Stimulated activated CD8-positive, alpha-beta memory T cell treated with anti-CD3 and anti-CD28 coated beads, Interleukin-7, amount 100 ng/mL, for 48 hours (primary cell): Measurements from ENCODE around the gene EFCAB13.

ENCODE experiments used
- DNase-seq, 2 donors: peaks; one replicate each; pipeline ENCODE4 v3.0.0-alpha.2; 2020; ENCODE audit warnings: low read depth in 1 of 2; ENCODE audit errors: extremely low read depth in 1 of 2

Gene EFCAB13, protein sequence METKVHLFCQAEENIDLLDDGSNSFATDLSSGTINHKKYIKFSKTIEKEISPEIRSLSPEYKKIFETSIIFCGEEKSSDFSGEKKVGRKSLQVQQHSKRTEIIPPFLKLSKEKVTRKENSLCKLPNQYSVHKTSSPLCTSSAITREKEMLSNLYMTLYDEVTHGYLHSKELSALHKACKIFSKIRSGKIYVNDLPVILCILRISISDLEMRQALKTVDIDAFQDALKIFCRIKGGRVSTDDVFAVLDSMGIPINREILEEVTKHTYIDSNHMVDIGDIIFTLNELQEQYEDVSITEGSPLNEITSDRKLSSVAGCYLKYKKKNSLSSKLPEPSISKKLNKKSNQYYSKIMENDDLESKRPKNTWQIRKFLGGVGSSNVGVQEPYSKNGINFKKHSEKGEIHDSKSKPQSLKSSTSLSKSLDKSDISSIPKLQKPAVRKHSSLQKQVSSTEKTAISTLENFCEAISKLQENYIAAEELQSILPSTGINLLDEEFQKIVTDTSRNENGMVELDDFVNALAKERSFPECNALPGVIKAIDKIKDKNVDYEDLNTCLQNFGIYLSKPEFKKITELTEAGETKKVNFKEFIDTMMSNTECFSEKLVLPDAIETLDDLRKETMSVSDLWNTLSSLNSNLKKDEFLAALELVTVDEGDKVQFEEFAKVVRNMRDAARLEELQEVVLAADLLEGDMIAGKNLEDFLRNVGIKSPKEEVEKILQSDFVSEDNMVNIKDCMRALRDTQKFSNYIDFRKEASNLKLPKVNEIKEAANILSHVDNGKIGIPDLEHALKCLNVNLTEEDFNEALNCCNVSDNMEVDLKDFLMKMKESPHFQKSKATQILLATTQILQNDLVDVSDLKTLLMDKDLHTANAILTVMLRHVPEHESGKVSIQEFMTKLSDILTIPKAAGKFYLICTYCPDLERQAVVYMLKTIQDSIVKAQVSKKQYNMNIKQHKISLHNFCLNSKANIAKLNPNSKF

DNA sequence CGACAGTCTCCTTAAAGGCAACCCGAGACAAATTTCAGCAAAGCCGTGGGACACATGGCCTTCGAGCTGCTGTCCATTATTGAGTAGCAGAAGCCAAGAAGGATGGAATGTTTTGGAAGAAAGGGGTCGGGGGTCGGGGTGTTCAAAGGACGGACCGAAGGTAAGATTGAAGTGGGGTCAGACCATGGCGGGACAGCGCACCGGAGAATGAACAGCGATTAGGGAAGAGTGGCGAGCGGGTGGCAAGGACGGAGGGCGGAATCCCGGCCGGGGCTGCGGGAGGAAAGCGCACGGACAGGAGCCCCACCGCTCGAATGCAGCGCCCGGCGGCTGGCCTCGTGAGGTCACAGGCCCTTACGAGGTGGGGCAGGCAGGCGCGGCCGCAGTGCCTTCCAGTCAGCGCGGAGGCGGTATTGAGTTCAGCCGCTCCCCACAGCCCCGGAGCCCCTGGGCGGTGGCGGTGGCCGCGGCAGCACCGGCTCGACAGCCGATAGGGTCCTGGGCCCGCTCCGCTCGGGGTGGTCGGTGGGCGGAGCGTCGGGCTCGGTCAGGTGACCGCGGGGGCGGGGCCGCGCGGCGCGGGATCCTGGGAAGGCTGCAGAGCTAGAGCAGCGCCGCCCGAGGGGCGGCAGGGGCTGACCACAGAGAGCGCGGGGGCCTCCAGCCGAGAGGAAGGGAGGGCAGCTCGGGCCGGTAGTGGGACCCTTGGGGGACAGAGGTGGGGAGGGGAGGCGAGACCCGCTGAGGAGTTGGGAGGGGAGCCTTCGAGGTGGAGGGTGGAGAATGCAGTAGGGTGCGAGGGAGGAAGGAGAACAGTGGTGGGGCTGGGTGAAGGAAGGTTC lies at the start of gene EFCAB13:
Gene EFCAB13, plus strand, starts transcription at position 574 of the 842 bp plus-strand sequence. CDS start 4,399 bp downstream, outside the sequence.
- DNase-seq, result peak; percentile 38 to 71

DNA sequence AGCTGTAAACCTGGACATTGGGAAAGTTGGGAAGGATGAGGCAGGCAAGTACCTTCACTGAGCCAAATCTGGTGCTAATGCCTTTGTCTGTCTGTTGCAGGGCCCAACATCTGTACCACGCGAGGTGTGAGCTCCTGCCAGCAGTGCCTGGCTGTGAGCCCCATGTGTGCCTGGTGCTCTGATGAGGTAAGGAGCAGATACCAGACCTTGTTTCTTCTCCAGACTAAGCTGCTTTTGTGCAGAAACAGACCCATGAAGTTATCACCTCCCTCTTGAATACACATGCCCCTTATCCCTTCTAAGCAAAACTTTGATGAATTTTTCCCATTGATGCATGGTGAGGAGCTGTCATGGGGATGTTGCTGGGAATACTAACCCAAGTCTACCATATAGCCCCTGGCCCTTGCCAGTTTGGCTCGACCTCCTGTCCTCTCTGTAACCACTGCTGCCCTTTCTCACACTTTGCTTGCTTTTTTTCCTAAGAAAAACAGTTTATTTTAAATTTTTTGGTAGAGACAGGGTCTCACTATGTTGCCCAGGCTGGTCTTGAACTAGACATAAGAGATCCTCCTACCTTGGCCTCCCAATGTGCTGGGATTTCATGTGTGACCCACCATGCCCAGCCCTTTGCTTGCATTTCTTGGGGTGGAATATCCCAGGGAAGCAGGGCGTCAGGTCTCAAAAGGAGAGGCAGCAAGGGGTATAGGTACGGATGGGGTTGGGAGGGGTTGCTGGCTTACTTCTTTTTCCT lies 49.3 kb upstream of the EFCAB13 start:
- no peak for DNase-seq

DNA sequence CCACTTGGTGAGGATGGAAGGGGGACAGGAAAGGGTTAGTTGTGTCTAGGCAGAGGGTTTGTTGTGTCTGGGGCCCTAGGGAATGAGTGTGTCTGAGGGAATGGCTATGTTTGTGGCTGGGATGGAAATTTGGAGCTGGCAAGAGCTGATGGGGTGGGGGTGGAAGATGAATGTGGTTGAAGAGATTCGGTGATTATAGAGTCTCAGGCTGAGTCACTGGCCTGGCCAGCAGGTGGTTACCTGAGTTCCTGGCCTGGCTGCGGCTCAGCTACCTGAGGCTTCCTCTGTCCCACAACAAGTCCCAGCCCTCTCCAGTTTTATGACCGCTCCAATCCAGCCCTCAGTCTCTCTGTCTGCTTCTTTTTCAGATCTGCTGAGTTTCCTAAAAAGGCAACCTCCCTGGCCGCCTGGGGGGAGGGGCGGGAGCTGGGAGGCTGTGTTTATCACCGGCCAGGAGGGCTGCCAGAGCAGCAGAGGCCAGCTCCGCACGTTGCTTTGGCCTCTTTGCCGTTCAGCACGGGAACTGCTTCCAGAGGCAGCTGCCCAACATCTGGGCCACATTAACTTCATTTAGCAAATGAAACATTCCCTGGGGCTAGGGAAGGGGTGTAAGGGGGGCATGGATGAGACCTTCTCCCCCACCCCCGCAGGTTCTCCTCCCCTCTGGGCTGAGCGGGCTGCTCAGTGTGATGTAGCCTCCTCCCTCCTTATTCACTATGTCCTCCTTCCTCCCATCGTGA lies 48.3 kb upstream of the EFCAB13 start:
- DNase-seq, result no peak

DNA sequence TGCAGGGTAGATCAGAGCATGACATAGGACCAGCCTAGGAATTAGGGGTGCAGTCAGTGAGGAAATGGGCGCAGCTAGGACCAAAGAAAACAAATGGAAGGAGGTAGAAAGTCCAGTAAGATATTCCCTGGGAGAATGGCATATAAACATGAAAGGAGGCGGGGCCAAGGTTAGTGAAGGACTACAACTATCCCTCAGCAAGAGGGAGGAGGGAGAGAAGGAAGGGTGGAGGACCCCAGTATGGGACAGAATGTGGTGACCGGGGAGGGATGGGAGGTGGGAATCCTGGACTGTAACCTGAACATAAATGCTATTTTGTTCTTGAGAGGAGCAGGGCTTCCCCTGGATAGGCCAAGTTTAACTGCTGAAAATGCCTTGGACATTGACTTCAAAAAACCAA lies 47.3 kb upstream of the EFCAB13 start:
- DNase-seq, result no peak

DNA sequence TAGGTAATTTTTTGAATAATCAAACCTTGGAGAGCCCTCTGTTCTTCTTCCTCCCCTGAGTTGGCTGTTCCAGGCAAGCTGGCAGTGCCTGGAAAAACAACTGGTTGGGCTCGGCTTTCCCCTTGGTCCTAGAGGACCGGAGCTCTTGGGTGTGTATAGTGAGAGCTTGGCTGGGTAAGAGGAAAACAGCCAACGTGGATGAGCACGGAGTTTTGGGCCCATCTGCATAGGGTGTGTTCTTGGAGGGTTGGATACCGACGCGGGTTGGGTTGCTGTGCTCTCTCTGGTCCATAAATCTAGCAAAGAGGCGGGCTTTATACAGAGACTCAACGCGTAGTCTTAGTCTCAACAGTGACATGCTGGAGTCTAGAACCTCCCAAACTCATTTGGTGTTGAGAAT lies 46.9 kb upstream of the EFCAB13 start:
- DNase-seq, result no peak

DNA sequence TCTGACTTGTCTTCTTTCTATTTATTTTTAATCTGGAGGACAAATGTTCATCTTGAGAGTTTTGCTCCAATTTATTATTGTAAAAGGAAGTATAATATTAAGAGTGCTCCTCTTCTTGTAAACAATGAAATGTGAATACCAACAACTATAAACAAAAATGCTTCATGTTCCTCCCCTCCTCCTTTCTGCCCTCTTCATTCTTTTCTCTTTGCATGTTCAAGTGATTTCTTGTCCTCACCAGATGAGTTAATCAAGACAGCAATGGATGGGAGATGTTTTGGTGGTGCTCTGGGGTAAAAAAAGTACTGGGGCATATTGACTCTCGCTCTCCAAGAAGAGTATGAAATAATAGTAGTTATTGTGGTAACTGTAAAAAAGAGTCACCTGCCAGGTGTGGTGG lies 45.8 kb upstream of the EFCAB13 start:
- no peak for DNase-seq

DNA sequence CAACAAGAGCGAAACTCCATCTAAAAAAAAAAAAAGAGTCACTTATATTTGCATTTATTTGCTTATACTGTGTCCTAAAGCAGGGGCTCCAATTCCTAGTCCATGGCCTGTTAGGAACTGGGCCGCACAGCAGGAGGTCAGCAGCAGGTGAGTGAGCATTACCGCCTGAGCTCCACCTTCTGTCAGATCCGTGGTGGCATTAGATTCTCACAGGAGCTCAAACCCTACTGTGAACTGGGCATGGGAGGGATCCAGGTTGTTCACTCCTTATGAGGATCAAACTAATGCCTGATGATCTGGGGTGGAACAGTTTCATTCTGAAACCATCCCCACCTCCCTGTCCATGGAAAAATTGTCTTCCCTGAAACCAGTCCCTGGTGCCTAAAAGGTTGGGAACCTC lies 45.2 kb upstream of the EFCAB13 start:
- no peak for DNase-seq

DNA sequence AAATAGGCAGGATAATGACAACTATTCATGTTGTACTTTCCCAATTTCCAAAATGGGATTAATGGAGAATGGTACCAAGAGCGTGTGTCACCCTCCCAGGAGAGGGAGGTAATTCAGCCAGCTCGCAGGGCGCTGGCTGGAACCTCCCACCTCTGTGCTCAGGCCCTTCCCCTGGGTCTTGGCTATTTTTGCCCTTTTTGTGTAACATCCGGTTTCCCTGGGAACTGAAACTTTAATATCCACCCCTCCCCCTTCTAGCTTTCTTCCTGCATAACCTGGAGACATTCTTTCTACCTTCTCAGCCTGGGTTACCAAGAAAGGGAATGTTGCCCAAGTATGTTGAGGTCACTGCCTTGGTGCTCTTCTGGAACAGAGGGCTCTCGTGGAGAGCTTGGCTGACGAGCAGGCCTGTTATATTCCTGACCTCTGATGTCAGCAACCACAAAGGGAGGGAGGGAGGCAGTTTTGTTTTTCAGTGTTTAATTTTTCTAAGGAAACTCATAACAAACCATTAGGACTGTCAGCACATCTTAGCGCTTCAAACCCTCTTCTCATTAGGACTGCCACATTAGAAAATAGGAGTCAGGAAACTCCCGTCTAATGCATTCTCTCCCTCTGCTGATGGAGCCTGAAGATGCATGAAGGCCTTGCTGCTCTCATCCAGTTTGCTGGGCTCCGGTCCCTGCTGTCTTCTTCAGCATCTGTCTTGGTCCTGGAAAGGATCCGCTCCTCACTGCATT lies 44.5 kb upstream of the EFCAB13 start:
- DNase-seq, result no peak

DNA sequence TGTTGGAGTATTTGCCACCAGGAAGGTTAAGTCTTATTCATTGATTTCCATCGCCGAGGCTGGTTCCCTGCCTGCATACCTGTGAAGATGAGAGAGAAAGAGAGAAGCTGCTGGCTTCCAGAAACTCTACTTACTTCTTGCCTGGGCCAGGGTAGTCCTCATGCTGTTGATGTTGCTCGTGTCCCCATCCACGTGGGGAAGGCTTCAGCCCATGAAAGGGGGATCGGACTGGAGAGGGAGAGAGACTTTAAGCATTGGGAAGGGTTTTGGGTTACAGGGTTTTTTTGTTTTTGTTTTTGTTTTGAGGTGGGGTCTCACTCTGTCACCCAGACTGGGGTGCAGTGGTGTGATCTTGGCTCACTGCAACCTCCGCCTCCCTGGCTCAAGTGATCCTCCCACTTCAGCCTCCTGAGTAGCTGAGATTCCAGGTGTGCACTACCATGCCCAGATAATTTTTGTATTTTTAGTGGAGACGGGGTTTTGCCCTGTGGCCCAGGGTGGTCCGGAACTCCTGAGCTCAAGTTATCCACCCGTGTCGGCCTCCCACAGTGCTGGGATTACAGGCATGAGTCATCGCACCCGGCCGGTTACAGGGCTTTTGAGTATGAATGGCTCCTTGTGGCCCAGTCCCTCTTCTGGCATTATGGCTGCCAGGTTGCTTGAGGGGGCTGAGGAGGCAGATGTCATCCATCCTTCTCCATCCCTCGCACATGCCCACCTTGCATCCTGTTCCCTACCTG lies 43.5 kb upstream of the EFCAB13 start:
- DNase-seq, result no peak

DNA sequence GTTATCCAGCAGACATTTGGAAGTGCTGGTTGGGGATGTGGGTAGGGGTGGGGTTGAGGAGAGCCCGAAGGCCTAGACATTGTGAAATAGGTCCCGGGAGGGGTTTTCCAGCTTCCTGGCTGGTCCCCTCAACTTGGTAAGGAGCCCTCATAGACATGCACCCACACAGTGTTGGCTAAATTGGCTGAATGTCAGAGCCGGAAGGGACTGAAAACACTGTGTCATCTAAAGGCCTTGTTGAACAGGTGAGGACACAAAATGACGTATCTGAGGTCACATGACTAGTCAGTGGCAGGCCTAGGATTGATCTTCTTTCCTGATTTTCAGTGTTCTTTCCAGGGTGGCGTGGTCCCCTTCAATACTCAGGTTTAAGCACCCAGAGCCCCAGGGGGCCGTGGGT lies 42.5 kb upstream of the EFCAB13 start:
- DNase-seq, result no peak

DNA sequence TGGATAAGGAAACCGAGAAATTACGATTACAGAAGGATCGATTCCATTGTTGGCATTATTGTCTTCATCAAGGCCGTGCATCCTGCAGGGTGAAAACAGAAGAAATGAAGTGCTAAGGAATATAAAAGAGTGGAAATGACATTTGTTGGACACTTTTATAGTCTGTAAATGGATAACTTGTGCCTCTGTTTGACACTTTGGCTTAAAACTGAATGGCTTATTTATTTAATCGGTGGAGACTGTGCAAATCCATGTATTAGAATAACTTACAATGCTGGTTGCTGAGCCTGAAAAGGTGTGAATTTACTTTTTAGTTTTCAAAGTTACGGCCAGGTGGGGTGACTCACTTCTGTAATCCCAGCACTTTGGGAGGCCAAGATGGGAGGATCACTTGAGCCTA lies 38.8 kb upstream of the EFCAB13 start:
- DNase-seq, result no peak

DNA sequence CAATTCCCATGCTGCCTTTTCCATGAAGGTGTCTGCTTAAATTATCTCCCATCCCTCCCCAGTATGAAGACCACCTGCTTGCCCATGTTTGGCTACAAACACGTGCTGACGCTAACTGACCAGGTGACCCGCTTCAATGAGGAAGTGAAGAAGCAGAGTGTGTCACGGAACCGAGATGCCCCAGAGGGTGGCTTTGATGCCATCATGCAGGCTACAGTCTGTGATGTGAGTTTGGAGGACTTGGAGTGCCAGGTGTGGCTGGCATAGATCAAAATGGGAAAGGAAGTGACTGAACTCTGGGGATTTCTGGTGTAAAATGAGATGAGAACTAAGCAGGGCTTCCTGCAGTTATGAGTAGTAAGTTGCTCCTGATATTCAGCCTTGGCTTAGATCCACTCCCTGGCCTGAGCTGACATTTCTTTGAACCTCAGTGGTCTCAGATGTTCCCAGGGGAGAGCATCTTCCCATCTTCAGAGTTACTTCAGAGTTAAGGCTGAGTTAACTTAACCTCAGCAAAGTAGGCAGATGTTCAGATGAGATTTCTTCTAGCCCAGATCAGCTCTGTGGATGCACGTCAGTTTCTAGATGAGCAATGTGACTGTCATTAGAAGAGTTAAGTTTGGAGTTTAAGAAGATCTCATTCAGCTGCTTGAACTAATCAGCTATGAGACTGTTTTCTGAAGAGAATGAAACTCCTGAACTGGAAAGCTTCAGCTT lies 37.4 kb upstream of the EFCAB13 start:
- DNase-seq, result no peak

DNA sequence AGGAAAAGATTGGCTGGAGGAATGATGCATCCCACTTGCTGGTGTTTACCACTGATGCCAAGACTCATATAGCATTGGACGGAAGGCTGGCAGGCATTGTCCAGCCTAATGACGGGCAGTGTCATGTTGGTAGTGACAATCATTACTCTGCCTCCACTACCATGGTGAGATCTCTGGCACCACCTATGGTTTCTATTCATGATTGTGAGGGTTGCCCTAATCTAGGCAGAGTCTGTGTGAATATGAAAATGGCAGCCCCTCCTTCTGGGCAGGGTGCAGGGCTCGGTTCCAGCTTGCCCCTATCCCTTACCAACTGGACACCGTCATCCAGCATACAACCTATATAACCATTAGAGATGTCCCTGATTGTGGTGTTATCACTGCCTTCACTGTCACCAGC lies 36.7 kb upstream of the EFCAB13 start:
- no peak for DNase-seq

DNA sequence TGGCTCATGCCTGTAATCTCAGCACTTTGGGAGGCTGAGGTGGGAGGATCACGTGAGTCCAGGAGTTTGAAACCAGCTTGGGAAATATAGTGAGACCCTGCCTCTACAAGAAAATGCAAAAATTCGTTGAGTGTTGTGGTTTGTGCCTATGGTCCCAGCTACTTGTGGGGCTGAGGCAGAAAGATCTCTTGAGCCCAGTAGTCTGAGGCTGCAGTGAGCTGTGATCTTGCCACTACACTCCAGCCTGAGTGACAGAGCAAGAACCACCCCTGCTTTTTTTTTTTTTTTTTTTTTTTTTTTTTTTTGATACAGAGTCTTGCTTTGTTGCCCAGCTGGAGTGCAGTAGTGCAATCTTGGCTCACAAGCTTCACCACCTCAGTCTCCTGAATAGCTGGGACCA lies 36.1 kb upstream of the EFCAB13 start:
- DNase-seq, result no peak

DNA sequence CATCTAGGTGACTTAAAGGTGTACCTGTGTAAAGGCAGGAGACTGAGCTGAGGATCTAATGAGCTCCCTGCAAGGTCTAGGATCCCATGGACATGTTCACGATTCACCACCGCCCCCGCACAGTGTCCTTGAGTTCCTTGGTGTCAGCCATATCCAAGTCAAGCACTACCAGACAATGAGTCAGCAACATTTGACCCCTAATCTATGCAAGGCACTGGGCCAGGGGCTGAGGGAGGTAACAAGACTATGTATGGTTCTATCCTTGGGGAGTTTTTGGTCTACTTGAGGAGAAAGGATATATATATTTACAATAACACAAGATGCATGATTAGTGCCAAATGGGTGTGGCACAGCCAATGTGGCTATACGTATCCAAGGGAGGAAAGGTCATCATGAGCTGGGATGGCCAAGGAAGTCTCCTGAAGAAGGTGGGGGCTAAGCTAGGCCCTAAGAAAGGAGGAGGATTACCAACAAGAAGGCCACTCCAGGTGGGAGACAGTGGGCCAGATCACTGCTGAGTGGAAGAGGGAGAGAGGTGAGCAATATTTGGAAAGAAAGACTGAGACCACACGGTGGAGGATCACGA lies 35.1 kb upstream of the EFCAB13 start:
- DNase-seq, result no peak

DNA sequence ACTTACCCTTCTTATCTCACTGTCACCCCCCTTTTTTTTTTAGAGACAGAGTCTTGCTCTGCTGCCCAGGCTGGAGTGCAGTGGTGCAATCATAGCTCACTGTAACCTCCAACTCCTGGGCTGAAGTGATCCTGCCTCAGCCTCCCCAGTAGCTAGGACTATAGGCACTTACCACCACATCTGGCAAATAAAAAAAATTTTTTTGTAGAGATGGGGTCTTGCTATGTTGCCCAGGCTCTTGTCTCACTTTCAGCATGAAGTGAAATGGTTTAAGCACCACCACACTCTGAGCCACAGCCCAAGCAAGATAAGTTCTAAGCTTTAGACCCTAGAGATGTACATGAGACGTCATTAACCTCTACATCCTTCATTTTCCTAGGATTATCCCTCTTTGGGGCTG lies 34.5 kb upstream of the EFCAB13 start:
- DNase-seq, result no peak

DNA sequence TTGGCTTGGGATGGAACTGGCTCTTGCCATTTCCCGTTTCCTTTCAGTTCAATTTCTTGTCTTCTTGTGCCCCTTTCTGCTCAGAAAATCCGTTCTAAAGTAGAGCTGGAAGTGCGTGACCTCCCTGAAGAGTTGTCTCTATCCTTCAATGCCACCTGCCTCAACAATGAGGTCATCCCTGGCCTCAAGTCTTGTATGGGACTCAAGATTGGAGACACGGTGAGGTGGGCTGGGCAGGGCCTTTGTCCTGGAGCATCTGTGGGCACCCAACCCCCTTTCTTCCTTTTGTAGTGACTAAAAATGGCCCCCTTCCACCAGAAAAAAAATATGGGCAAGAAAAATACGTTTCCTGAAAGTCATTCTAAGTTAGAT lies 32.9 kb upstream of the EFCAB13 start:
- no peak for DNase-seq
